DLD1 (cell line): ENCODE data around the gene GNG12.

Experiments used
- in situ Hi-C: cut with HindIII; loops from 2 replicates; pipeline ENCODE4 v1.10.0; 2017; ENCODE audit warnings: low sequenced_read_pairs

Gene GNG12

DNA sequence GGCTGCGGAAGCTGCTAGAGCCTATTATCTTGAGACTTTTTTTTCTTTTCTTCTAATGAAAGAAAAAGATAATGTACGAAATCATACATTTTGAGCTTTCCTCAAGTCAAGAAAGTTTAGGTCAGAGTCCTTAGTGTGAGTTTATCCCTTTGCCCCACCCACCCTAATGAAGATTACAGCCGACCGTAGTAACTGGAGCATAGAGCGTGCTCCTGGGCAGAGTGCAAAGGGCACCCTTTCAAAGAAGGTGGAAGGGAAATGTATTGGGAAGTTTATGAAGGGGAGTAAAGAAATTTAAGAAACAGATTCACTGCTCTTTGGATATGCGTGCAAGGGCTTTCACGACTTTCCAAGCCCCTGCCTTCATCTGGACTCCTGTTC, 17.2 kb downstream of the GNG12 start:
- in situ Hi-C loops: no loop called here

DNA sequence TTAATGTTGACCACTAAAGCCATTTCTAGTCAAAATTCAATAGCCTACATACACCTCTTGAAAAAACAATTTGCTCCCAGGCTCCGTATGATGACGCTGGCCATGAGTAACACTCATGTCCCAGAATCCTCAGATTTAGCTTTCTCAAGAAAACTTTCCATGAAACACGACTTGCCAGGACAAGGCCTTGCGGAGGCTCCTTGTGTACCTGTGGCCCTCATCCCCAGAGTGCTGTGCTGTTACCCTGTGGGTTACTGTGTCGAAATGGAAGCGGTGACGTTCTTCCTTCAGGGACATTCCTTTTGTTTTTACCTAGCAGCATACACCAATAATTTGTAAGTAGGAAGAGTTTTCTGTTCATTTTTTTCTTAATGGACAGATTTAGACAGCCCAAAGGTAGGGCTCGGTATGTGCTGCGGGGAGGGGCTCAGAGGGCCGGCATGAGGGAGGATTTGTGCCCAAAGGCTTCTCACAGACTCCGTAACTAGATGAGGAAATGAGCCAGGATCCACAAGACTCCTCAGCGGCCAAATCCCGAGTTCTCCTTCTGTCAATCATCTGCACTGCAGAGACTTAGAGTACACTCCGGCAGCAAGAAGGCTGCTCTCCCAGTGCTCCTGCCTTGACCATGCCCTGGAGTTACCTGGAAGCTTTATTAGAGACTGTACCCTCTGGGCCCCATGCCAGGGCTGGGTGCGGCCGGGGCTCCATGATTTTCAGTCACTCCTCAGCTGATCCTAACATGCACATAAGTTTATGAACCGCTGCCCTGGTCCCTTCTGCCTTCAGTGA, 17.8 kb downstream of the GNG12 start:
- in situ Hi-C loops: no loop called here

DNA sequence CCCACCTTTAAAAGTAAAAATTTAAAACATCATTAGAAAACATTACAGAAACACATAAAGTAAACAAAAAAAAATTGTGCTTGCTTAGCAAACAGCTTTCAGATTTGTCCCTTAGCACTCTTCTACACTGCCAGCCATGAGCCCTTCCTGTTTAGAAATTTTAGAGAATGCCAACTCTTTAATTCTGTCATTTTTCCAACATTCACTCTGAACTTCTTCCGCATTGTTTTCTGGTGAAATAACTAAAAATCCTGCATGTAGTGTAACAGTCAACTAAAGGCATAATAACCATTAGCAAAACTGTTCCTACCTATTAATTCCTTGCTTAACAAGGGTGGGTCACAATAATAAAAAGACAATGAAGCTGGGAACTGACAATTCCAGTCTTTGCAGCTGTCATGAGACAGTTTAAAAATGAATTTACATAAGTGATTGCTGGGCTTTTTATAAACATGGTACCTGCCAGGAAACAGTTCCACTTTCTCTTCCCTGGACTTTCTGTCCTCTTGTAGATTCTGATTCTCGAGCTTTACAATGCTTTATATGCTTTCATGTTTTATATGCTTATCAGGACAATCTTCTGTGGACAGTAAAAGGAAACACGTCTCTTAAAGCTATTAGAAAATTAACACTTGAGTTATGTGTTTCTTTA, 19.0 kb downstream of the GNG12 start:
- in situ Hi-C loops: no loop called here

GRCh38 chr1:67812226-67812625, 21.0 kb downstream of the GNG12 start:
- in situ Hi-C loops: no loop called here

GRCh38 chr1:67811781-67812180, 21.5 kb downstream of the GNG12 start:
- in situ Hi-C loops: no loop called here

GRCh38 chr1:67809887-67810286, 23.4 kb downstream of the GNG12 start:
- in situ Hi-C loops: no loop called here

DNA sequence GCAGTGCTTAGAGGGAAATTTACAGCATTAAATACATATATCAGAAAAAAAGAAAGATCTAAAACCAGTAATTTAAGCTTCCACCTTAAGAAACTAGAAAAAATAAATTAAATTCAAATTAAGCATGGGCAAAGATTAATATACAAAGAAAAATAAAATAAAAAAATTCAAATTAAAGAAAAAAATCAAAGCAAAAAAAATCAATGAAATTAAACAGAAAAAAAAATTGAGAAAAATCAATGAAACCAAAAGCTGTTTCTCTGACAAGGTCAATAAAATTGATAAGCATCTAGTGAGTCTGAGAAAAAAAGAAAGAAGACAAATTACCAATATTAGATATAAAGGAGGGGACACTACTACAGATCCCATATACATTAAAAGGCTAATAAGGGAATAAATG, 26.0 kb downstream of the GNG12 start:
- in situ Hi-C loops: no loop called here

DNA sequence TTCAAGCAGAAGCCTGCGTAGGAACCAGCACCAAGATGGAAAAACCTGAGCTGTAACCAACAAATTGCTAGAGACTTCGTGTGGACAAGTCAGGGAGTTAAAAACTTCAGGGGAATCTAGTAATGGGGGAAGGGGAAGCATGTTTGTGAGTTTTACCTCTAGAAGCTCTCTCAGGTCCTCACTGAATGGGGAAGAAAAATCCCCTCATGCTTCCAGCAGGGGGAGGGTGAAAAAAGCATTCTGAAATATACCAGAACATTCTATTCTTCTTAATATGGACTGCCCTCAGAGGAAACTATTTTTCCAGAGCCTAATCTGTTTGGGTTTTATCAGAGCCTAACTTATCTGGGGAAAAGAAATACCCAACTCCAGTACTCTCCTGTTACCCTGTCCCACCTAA, 28.6 kb downstream of the GNG12 start:
- in situ Hi-C loops: no loop called here

GRCh38 chr1:67803380-67804279, 29.6 kb downstream of the GNG12 start:
- in situ Hi-C loops: no loop called here

DNA sequence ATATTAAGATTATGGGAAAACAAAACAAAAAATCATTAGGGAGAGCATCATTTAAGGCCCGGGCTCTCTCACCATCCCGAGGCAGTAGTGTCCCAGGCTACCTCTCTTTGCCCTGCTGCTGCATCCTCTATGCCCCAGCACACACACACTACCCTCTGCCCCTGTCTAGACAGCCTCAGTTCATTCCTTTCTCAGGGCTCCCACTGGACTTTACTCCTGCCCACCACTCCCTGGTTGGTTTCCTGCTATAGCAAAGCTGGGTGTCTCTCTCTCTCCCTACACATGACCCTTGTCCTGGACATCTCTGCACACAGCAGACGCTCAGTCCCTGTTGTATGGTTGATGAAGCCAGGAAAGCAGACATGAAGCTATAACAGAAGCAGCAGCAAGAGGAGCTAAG, 30.7 kb downstream of the GNG12 start:
- in situ Hi-C loops: no loop called here

DNA sequence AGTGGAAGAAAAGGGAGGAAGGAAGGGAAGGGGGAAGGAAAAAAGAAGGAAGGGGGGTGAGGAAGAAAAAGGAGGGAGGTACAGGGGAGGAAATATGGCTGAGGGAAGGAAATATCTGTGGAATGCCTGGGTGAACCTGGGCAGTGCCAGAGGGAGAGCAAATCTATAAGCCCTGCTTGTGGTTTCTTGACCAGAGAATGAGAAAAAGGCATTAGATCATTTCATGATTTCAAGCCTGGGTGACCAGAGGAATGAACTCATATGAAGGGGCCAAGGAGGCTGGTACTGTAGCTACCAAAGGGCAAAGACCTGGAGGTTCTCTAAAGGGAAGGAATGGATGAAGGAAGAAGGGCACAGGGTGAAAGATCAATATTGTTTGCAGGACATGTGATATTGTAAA, 31.4 kb downstream of the GNG12 start:
- in situ Hi-C loops: no loop called here

DNA sequence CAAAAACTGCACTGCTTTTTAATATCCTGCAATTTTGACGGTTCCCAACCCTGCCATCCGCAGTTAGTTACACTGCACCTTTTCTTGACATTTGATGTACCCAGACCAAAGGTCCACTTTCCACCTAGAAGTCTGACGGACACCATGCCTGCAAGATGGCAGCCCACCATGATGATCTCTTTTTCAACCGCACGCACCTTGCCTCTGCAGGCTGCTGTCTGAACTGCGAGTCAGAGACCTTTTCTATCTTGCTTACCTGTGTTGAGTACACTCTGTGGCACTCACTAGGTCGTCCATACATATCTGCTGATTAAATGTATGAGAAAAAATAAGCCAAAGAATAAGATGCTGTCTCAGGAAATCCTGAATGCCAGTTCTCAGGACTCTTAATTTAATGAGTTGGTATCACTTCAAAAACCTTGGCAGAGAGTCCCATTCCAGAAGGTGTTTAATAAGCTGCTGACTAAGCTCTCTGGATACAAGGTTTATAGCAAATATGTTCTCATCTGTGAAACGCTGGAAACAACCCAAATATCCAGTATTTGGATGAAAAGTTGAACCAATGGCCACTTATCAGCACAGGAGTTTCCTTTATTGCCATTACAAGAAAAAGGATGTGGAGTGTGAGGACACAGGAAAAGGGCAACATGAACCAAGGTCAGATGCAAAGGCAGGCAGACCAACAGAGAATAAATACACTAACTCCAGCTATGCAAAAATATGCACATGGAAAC, 37.9 kb downstream of the GNG12 start:
- in situ Hi-C loops: no loop called here

DNA sequence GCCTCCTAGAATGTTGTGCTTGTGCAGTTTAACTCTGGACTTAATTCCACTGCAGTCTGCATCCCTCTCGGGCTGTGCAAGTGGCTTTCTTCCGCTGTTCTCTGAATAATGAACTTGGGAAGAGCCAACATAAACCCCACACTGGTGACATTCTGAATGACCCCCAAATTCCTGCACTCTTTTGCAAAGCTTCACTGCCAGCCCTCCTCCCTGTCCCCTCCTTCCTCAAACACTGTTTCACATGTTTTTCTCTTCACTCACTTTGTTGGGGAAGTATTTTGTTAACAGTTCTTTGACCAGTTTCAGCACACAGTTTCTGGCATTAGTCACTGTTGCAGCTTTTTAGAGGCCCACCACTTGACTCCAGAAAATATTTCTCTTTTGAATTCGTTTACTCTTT, 39.7 kb downstream of the GNG12 start:
- in situ Hi-C loops: no loop called here

- in situ Hi-C loops: no loop called here
These were observed 40.4 kb downstream of the GNG12 start for GRCh38 chr1:67792741-67793458.

GRCh38 chr1:67792103-67792502, 41.2 kb downstream of the GNG12 start:
- in situ Hi-C loops: no loop called here

- in situ Hi-C loops: no loop called here
These were observed 41.6 kb downstream of the GNG12 start for GRCh38 chr1:67791686-67792085.

DNA sequence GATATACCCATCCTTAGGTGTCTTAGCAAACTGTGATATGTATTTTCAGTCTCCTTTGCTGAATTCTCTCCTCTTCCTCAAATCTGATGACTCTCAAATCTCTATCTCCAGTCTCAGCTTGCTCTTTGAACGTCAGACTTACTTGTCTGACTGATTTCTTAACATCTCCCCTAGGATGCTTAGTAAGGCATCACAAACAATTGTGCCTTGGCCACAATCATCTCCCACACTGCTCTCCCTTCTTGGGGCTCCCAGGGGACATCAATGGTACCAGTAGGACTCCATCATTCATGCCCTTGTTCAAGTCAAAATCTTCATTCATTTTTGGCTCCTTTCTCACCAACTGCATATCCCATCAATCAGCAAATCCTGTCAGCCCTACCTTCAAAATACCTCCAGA, 42.0 kb downstream of the GNG12 start:
- in situ Hi-C loops: no loop called here

DNA sequence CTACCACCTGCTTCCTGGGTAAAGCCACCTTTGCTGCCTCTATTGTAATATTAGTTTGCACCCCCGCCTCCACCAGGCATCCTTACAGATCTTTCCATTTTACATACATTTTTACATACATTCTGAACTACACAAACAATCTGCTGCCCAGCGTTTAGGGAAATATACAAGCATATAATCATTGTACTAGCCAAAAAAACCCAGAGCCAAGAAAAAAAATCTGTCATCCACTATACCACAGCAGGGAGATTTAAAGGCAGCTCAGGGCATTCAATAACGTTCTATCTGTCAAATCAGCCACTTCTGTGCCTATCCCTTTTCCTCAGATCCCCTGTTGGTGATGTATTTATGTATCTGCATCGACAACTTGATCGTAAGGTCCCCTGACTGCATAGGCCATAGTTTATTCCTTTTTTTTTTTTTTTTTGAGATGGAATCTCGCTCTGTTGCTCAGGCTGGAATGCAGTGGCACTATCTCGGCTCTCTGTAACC, 43.0 kb downstream of the GNG12 start:
- in situ Hi-C loops: no loop called here

GRCh38 chr1:67789551-67789950, 43.7 kb downstream of the GNG12 start:
- in situ Hi-C loops: no loop called here

- in situ Hi-C loops: no loop called here
These were observed 44.4 kb downstream of the GNG12 start for GRCh38 chr1:67788904-67789303.
